ENCODE measurements around the gene SMARCAD1. TPM values are rescaled to one million over a fixed set of nuclear protein-coding genes. Genes with fewer than 3 reads are reported as not detected.

Gene SMARCAD1
- polyA plus RNA-seq, 2 of the 4 experiments (the other 2 are of a cell fraction) = 15.9 to 35.7 TPM

- no peak for FAIRE-seq
- CTCF ChIA-PET = no interaction called here
- WGBS (ENCODE audit: missing lambda C conversion rate) = 90% methylated on average over 2 of the region's 2 CpGs
Observed at GRCh38 chr4:94278781-94279180, 71.1 kb downstream of the SMARCAD1 start.

GRCh38 chr4:94284889-94285288 is 77.2 kb downstream of the SMARCAD1 start:
- TF ChIP-seq POLR2AphosphoS2 (conservative IDR thresholded peaks at IDR 0.05; ENCODE audit: low read length) (no peak), MAX (IDR thresholded peaks at IDR 0.05) (no peak), EHMT2 (IDR thresholded peaks at IDR 0.05; ENCODE audit: low read depth) (no peak), ZSCAN20 (CRISPR knock-in tag; IDR thresholded peaks at IDR 0.05) (no peak), RNF2 (IDR thresholded peaks at IDR 0.05; ENCODE audit: borderline replicate concordance, low read depth) (no peak)
- H3K4me1 ChIP-seq = no peaks in the 10 kb centered on the region
- H3K4me2 ChIP-seq = no peak overlapping the region
- ATAC-seq (no peak), FAIRE-seq (no peak), DNase-seq (ENCODE audit: low read depth in 1 of 2, low spot score in 1 of 2) (no peak)
- H3K9me3 ChIP-seq = no peaks in the 10 kb centered on the region
- WGBS (ENCODE audit: missing lambda C conversion rate) = 86% methylated on average over 1 of the region's 1 CpG
- ChIA-PET CTCF (no interaction called here), POLR2A (no interaction called here)
- H3K4me3 ChIP-seq = no peak overlapping the region
- no peak overlapping the region for H3K27ac ChIP-seq

More at GRCh38 chr4:94278781-94279180, 71.1 kb downstream of the SMARCAD1 start:
- no peak overlapping the region for H3K4me3 ChIP-seq
- POLR2A ChIA-PET = no interaction called here
- no peak overlapping the region for H3K27ac ChIP-seq
- H3K9me3 ChIP-seq = no peaks in the 10 kb centered on the region
- H3K4me1 ChIP-seq = no peaks in the 10 kb centered on the region
- DNase-seq (ENCODE audit: low read depth in 1 of 2, low spot score in 1 of 2) = no peak
- ATAC-seq = no peak
- TF ChIP-seq MAFK (IDR thresholded peaks at IDR 0.05; ENCODE audit: partially characterized antibody) (peak; percentile 53), NFE2L2 (conservative IDR thresholded peaks at IDR 0.05; ENCODE audit: low read length) (0 out of 2 replicates have a peak, but pooled peaks have one; percentile 14), FOXS1 (CRISPR knock-in tag; IDR thresholded peaks at IDR 0.05) (no peak)
- H3K4me2 ChIP-seq = no peak overlapping the region

- no peak for FAIRE-seq
- ChIA-PET CTCF (no interaction called here), POLR2A (no interaction called here)
- Histone ChIP-seq H3K27ac (no peak overlapping the region), H3K4me2 (no peak overlapping the region), H3K4me3 (no peak overlapping the region), H3K9me3 (no peaks in the 10 kb centered on the region), H3K4me1 (no peaks in the 10 kb centered on the region)
- TF ChIP-seq ZNF302 (CRISPR knock-in tag; IDR thresholded peaks at IDR 0.05) (no peak), ELK1 (IDR thresholded peaks at IDR 0.05; ENCODE audit: low read depth, low read length) (no peak), ATOH8 (CRISPR knock-in tag; IDR thresholded peaks at IDR 0.05; ENCODE audit: low read depth) (no peak), RARB (CRISPR knock-in tag; IDR thresholded peaks at IDR 0.05) (no peak), HMGXB4 (CRISPR knock-in tag; IDR thresholded peaks at IDR 0.05; ENCODE audit: borderline replicate concordance) (no peak), CBX2 (IDR thresholded peaks at IDR 0.05; ENCODE audit: borderline replicate concordance, low read depth) (no peak), PBX3 (IDR thresholded peaks at IDR 0.05) (no peak), HOXB13 (CRISPR knock-in tag; IDR thresholded peaks at IDR 0.05; ENCODE audit: low read depth) (no peak), FOSL2 (IDR thresholded peaks at IDR 0.05) (no peak), FOSL2 (CRISPR knock-in tag; IDR thresholded peaks at IDR 0.05) (no peak), ZFP36 (IDR thresholded peaks at IDR 0.05; ENCODE audit: borderline replicate concordance, partially characterized antibody) (no peak), KDM5A (IDR thresholded peaks at IDR 0.05) (no peak), RFX5 (IDR thresholded peaks at IDR 0.05) (no peak), MAX (IDR thresholded peaks at IDR 0.05) (no peak), SREBF2 (IDR thresholded peaks at IDR 0.05) (no peak), CBX8 (IDR thresholded peaks at IDR 0.05) (no peak), CHD4 (IDR thresholded peaks at IDR 0.05; ENCODE audit: borderline replicate concordance) (no peak), TFCP2L1 (CRISPR knock-in tag; IDR thresholded peaks at IDR 0.05) (no peak)
- ATAC-seq = no peak
- no peak for DNase-seq (ENCODE audit: low read depth in 1 of 2, low spot score in 1 of 2)
- 89% methylated on average over 4 of the region's 4 CpGs for WGBS (ENCODE audit: missing lambda C conversion rate)
Observed at GRCh38 chr4:94285666-94286065, 78.0 kb downstream of the SMARCAD1 start.

Data from A549 (cell line).